HG02642 (cell line): ENCODE results near the gene BDKRB2.

ENCODE experiments used
- ATAC-seq: cut with Tn5 transposase; IDR thresholded peaks from one replicate; pipeline ENCODE4 v1.9.1; 2021; ENCODE audit warnings: mild to moderate bottlenecking; ENCODE audit not compliant: unreplicated experiment, poor library complexity

Gene BDKRB2

DNA sequence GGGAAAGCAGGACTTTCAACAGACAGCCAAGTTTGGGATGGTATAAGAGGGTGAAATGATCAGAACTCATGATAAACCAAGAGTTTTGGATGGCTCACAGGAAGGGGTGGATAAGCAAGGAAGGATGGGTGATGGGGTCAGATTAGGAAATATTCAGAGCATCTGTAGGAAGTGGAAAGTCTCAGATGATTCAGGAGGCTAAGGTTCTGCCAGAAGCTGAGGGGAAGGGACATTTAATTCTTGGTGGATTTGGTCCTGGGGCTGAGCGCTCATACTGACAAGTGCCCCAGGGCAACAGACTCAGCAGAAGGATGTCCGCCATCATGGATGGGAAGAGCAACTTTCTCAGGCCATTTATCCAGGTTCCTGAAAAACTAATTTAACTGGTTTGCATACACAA, 28.4 kb upstream of the BDKRB2 start:
- no peak for ATAC-seq

DNA sequence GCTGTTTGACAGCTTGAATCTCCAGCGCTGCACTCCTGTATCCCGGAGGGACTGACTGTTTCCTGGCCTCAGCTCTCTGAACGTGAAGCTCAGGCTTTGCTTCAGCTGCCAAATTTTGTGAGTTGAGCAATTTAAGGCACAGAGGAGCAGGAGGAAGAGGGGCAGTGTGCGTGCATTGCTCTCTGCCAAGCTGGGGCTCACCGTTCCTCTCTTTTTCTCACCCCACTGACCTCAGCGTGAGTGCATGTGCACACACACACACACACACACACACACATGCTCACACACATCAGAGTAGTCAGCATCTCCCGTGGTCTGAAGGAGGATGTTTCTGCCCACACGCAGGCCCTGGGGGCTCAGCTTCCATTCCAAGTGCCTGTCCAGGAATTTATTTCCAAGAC, 27.8 kb upstream of the BDKRB2 start:
- ATAC-seq = no peak

DNA sequence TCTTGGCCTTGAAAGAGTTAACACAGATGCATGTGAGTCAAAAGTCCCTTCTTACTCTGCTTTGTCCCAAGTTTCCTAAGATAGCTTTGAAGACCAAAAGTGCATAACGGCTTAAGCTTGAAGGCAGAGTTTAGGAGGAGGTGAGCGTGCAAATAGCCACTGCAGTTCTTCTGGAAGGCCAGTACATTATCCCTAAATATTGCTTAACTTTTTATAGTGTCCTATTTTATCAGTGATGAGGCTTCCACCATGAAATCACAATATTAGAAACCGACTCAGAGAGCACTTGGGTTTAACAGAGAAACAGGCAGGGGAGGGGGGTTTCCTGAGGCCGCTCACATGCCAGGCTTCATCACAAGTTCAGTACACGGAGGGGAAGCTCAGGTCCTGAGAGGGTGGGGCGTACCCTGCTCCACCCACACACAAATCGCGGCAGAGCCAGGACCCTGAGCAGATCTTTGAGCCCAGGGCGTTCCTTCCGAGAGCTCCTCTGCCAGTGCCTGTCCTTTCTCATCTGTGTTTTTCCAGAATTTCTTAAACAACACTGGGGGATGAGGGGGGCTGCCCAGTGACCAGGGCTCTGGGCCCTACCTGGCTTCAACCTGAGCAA, 26.8 kb upstream of the BDKRB2 start:
- ATAC-seq = peak; percentile 72

DNA sequence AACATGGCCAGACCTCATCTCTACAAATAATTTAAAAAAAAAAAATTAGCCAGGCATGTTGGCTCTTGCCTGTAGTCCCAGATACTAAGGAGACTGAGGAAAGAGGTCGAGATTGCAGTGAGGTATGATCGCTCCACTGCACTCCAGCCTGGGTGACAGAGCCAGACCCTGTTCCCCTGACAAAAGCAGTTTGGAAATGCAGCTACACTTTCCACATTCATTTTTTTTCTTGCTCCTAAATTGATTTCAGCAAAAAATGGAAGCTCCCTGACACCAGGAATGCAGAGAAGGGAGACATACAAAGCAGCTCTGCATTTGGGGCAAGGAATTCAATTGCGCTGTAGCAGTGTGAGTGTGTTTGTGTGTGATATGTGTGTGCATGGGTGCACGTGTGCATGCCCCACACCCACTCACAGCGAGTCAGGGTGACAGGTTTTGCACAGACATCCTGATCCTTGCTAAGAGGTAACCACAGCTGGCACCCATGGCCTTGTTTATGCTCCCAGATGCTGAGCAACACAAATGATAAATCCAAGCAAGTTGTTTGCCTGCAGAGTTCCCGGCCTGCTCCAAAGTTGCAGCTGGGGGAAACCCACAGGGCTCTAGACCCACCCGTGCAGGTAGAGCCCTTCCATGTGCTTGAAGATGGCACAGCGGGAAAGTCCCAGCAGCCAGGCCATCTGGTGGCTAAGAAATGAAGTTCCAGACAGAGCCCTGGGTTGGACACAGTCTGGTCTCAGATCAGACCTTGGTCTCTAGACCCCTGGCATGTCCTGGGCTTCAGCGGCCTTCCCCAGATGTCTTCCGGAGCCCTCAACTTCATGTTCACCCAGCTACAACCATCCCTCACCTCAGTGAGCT, 25.9 kb upstream of the BDKRB2 start:
- no peak for ATAC-seq

DNA sequence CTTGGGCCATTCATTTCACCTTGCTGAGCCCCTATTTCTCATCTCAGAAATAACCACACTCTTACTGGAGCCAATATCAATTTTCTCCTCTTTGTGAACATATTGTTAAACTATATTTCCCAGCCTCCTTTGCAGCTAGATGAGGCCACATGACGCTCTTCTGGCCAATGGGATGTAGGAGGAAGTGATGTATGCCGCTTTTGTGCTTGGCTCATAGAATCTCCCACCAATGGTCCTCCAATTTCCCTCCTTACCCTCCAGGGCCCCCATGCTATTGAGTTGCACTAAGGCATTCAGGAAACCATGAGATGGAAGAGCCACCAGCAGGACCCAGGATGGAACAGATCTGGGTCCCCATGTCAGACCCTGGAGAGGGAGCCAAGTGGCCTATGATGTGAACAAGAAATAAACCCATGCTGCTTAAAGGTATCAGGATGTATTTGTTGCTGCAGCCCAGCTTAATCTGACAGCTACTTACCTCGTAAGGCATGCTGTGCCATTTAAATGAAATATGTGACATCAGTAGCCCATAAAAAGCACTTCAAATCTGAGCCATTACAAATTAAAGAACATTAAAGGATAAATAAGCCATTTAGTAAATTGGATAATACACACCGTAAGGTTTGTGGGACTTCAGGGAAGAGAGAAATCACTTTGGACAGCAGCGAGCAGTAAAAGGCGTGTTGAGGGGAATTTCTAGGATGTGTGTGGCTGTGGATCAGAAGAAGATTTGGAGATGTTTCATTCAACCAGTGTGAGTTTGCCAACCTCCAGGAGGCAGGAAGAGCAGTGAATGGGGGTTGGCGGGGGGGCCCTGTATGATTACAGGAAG, 24.4 kb upstream of the BDKRB2 start:
- ATAC-seq = no peak

DNA sequence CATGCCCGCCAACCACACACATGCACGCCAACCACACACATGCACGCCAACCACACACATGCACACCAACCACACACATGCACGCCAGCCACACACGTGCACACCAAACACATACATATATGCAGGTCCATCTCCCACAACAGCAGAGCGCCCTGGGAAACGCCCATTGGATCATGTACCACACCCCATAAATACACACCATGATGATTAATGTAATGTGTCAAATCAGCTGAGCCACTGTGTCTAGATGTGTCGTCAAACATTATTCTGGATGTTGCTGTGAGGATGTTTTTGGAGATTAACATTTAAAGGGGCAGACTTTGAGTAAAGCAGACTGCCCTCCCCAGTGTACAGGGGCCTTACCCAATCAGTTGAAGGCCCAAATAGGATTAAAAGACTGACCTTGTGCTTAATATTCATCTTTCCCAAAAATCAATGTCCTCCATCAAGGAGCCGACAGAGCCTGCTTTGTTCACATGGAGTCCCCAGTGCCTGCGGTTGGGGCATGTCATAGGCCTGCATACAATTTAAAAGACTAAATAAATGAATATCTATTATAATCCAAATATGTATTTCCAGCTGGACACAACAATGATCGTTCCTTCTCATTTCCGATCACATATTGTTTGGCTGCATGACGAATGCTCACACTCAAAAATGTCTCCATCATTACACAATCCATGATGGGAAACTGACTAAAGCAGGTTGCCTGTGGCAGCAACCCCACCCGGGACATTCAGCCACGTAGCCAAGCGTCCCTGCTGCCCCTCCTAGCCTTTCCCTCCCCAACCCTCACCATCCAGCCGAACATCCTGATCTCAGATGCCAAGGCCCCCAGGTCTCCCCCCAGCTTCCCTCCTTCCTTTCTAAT, 23.2 kb upstream of the BDKRB2 start:
- ATAC-seq = no peak

DNA sequence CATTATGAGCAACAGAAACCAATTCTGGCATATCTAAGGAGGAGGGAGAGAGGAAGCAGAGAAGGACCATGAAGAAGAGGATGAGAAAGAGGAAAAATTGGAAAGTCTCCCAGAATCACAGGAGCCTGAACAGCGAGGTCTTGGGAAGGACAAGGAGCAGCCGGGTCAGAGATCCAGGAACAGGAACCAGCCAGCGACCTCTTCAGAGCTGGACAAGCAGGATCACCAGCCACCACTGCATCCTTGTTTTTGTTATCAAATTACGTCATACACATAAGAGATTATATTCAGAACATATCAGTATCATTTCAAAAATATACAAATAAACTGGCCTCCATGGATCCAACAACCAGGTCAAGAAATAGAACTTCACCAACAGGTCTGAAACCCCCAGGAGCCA, 22.1 kb upstream of the BDKRB2 start:
- ATAC-seq = no peak

DNA sequence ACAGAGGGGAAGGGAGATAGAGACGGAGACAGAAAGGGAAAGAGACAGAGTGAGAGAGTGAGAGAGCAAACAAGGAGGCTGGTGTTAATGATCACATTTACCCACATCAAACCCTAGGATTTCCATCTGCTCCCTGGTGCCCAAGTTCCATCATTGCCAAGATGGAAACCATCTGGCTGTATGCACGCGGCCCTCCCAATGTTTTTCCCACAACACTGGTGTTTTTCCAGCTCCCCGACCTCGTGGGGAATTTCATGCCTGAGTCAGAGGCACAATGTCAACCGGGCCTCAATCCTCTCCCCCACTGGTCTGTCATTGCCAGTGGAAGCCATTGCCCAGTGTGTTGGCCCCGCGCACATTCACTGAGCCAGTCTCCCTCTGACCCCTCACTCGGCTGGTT, 19.9 kb upstream of the BDKRB2 start:
- no peak for ATAC-seq

DNA sequence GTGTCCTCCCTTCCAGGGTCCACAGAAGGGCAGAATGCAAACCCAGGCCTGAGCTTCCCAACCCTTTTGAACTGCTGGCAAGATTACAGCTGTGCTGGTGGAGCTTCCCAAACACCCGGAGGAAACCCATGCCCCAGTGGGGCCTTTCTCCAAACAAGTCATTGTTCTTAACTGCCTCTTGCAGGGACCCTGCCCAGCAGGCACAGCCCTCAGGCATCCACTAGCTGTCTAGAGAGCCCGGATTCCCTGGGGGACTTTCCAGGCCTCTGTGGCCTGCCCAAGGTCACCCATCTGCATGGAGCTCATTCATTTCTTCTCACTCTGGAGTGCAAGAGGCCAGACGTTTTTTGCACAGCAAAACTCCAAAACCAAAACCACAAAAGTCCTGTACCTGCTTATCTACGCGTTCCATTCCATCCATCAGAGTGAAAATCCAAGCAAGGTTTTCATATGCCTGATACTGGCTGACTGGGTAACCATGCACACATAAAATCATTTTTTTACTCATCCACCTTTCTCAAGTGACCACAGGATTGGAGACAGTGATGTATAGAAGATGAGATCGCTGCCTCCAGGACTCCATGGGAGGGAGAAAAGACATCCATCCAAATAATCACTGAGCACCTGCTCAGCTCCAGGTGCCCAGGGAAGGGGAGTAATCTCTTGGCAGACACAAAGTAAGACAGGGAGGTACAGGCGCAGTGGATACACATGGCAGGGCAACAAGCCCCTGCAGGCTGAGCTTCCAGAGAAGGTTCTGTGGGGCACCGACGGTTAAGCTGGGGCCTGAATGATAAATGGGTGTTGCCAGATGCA, 17.2 kb upstream of the BDKRB2 start:
- no peak for ATAC-seq

DNA sequence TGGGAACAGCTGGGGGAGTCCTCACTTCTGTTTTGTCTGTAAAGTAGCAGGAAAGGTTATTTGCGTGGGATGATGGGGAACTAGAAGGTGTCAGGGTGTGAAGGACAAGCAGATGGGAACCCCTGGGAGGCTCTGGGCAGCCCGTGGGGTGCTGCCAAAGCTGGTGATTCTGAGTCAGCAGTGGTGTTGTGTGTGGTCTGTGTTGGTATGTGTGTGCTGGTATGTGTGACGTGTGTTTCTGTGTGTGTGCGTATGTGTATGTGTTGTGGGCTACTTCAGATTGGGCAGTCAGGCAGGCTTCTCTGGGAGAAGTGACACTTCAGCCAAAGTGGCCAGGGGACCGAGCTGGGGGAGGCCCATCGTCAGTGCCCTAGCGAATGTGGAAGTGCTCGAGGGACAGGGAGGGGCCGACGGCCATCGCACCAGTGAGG, 15.3 kb upstream of the BDKRB2 start:
- ATAC-seq = no peak

DNA sequence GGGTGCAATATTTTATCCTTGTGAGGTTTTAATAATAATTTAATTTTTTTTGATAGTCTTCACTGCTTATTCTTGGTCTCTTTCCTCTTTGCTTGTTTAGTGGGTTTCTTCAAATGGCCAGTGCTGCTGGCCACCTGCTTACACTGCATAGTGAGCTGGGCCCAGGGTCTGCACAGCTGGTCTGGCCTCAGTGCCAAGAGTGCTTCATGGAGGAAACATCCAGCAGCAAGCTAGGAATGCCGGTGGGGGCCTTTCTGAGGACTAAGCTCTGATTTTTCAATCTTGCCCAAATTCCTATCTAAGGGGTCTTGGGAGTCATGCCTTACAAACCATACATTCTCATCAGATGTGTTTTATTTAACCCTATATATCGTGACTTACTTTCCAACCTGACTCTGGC, 13.3 kb upstream of the BDKRB2 start:
- ATAC-seq = no peak

DNA sequence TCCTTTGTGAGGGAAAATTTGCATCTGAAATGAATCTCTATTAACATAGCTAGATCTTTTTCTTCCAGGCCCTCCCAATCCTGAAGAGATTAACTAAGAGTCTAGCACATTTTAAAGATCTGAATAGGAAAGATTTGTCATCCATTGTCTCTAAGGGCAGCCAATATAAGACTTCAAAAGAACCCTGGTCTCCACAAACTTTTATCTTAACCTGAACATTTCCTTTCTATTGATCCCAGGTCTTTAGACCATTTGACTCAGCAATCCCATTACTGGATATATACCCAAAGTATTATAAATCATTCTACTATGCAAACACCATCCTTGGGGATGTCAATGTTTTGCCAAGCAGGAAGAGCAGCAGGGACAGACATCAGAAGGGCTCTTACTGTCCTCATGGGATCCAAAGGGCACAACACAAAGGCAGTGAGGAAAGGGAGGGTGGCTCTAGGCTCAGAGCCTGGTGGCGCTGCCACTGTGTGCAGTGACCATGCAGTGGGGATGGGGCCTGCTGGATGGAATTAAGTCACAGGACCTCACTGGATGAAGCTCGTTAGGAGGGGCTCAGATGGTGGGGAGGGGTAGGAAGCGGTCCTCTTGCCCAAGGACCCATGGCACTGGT, 12.7 kb upstream of the BDKRB2 start:
- no peak for ATAC-seq

DNA sequence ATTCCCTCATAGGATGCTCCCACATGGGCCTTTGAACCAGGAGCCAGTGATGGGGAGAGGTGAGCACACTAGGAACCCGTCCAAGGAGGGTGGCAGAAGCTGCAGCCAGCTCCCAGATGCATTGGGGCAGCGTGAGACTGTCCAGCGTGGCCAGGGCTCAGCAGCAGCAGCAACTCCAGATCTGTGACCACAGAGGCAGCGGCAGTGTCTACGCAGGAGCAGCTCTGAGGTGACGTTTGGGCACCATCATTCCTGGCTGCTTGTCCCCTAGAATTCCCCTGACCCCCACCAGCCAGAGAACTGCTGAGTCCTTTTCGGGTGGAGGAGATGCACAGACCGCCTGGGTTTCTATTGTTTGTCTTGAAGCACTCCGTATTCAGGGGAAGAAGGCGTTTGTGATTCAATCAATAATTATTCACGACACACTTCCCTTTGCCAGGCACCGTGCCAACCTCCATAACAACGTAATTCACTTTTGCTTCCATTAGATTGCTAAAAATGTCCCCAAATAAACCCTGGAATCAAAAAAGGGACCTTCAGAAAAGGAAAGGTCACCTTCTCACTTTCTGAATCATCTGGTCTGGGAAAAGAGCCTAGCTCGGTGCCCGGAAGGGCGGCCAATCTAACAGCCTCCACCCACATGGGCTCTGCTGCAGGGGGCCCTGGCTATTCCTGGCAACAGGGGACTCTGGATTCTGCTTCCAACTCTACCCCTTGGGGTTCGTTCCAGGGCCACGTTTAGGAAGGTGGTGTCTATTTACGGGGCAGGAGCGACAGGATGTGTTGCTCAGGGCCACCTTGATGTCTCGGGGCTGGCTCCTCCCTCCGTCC, 11.4 kb upstream of the BDKRB2 start:
- ATAC-seq = no peak

DNA sequence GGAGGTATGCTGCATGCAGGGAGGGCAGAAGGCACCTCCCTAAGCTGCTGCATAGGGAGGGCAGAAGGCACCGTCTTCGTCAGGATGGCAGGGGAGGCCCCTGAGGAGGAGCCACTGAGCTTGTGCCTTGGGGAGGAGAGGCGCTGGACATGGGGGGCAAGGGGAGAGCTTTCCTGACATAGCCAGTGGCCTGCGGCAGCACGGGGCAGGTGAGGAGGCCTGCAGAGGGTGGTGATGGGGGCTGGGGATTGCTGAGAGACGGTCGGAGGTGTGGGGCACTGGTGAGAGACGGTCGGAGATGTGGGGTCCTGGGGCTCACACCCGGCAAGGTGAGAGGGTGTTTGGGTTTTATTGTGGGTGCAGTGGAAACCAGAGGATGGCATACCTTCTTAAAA, 10.4 kb upstream of the BDKRB2 start:
- ATAC-seq = no peak

DNA sequence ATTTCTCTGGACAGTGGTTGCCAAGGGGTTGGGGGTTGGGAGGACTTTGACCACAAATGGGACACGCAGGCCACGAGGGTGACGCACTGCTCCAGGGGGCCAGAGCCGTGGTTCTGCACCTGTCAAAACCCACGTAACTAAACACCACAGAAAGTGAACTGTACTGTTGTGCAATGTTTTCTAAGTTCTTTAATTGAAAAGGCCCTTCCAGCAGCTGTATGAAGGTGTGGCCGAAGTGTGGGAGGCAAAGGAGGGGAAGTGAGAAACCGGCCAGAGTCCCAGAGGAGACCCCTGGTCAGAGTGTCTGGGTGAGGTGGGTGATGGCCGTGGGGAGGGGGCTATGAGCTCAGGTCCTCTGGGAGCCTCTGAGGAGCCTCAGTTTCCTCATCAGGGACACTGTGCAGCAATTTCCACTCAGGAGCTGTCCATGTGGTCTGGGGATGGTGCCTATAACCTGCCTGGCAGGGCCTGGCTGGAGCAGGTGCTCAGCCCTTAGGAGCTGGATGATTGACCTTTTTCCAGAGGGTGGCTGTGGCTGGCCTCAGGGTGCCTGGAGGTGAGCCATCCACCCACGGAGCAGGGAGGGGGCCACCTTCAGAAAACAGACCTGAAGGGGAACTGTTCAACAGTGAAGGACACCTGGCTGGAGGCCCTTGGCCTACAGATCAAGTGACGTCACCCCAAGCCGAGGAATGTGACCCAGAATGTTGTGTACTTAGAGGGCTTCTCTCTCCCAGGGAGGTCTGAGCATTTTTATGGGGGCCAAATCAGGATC, 9.8 kb upstream of the BDKRB2 start:
- no peak for ATAC-seq

DNA sequence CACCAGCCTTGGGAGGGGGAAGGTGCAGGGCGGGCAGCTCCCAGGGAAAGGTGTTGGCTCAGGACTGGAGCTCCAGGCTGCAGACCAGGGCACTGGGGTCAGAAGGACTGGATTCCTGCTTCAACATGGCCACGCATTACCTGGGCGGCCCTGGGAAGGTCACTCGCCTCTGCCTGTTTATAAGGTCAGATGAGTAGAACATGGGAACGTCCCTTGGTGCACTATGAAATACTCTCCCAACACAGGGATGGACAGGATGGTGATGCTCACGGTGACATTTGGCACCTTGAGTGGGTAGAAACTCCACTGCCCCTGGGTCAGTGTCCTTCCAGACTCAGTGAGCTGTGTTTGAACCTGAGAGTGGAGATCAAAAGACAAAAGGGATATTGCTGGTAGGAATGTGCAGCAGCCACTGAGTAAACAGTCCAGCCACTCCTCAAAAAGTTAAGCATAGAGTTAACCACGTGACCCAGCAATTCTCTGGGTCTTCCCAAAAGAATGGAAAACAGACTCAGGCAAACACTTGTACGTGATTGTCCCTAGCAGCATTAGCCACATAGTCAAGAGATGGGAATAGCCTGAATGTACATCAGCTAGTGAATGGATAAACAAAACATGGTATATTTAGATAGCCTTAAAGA, 9.1 kb upstream of the BDKRB2 start:
- ATAC-seq = no peak
